CD14-positive monocyte (primary cell): ENCODE results near the gene PLCL2. TPM values are rescaled to one million over a fixed set of nuclear protein-coding genes. Genes with fewer than 3 reads are reported as not detected.

Source experiments
- DNase-seq, 3 donors: peaks; one replicate each; pipeline ENCODE4 v3.0.0-alpha.2; 2011 to 2022
- H2AFZ ChIP-seq: 2 replicates; pipeline ENCODE4 v1.6.0; 2012; ENCODE audit warnings: mild to moderate bottlenecking, low read depth, low read length, inconsistent platforms; ENCODE audit not compliant: insufficient read depth, poor library complexity, severe bottlenecking
- H3K27ac ChIP-seq, 2 donors: 1 replicate in 1 of 2; 2 replicates in 1 of 2; pipeline ENCODE4 v1.5.1; 2012 to 2013; ENCODE audit warnings: low read length in 2 of 2, control low read depth in 1 of 2, inconsistent platforms in 1 of 2, low read depth in 1 of 2, mild to moderate bottlenecking in 1 of 2
- H3K27me3 ChIP-seq, 2 donors: one replicate each; pipeline versions ENCODE4 v1.6.0 to v1.6.1; 2011 to 2013; ENCODE audit warnings: low read length in 2 of 2; ENCODE audit not compliant: control insufficient read depth in 2 of 2, insufficient read depth in 2 of 2
- H3K36me3 ChIP-seq, 2 donors: replicated peaks in 1 of 2; 1 replicate in 1 of 2; 2 replicates in 1 of 2; pipeline versions ENCODE4 v1.5.1 to v1.6.1; 2012 to 2013; ENCODE audit warnings: low read length in 2 of 2, control low read depth in 1 of 2, inconsistent platforms in 1 of 2, mild to moderate bottlenecking in 1 of 2; ENCODE audit not compliant: insufficient read depth in 2 of 2, control insufficient read depth in 1 of 2
- H3K4me1 ChIP-seq, 2 donors: 1 replicate in 1 of 2; 2 replicates in 1 of 2; pipeline versions ENCODE4 v1.5.1 to v1.6.1; 2012 to 2013; ENCODE audit warnings: low read length in 2 of 2, control low read depth in 1 of 2, inconsistent platforms in 1 of 2, mild to moderate bottlenecking in 1 of 2, moderate library complexity in 1 of 2; ENCODE audit not compliant: insufficient read depth in 2 of 2, control insufficient read depth in 1 of 2
- H3K4me2 ChIP-seq: replicated peaks from 2 replicates; pipeline ENCODE3; 2012; ENCODE audit warnings: low read length, moderate library complexity, mild to moderate bottlenecking; ENCODE audit not compliant: poor library complexity, severe bottlenecking; ENCODE audit errors: extremely low read depth
- H3K4me3 ChIP-seq, 3 experiments: fragments of 200-600 bp in 1 of 3; sonication (generic) in 1 of 3; replicated peaks in 1 of 3; 1 replicate in 2 of 3; 2 replicates in 1 of 3; pipeline ENCODE4 v1.5.1; 2011 to 2013; ENCODE audit warnings: low read length in 3 of 3, mild to moderate bottlenecking in 3 of 3, control low read depth in 2 of 3, low read depth in 2 of 3, inconsistent platforms in 1 of 3, moderate library complexity in 1 of 3
- H3K79me2 ChIP-seq: 2 replicates; pipeline ENCODE4 v1.6.0; 2012; ENCODE audit warnings: mild to moderate bottlenecking, control low read depth, inconsistent platforms, low read length, moderate library complexity; ENCODE audit not compliant: insufficient read depth
- H3K9ac ChIP-seq: 2 replicates; pipeline ENCODE4 v1.6.0; 2017; ENCODE audit warnings: low read length, mild to moderate bottlenecking; ENCODE audit not compliant: insufficient read depth, poor library complexity, severe bottlenecking
- H3K9me3 ChIP-seq, 2 donors: replicated peaks in 1 of 2; 1 replicate in 1 of 2; 2 replicates in 1 of 2; pipeline versions ENCODE4 v1.5.1 to v1.6.1; 2012 to 2013; ENCODE audit warnings: low read length in 2 of 2, control low read depth in 1 of 2; ENCODE audit not compliant: control insufficient read depth in 1 of 2, insufficient read depth in 1 of 2
- H4K20me1 ChIP-seq: 2 replicates; pipeline ENCODE4 v1.6.0; 2012; ENCODE audit warnings: mild to moderate bottlenecking, low read length, control low read depth, moderate library complexity; ENCODE audit not compliant: insufficient read depth
- H3K27ac Mint-ChIP-seq, 7 donors: one replicate each; pipeline ENCODE4 v1.8.0; 2020; ENCODE audit warnings: mild to moderate bottlenecking in 7 of 7, mixed read lengths in 7 of 7, moderate library complexity in 6 of 7, inconsistent platforms in 2 of 7
- H3K27me3 Mint-ChIP-seq, 3 donors: one replicate each; pipeline ENCODE4 v1.8.0; 2021 to 2022; ENCODE audit warnings: low read depth in 3 of 3, mild to moderate bottlenecking in 3 of 3, mixed read lengths in 3 of 3, moderate library complexity in 3 of 3, inconsistent platforms in 1 of 3
- H3K36me3 Mint-ChIP-seq, 2 donors: one replicate each; pipeline ENCODE4 v1.8.0; 2020; ENCODE audit warnings: mixed read lengths in 2 of 2, inconsistent platforms in 1 of 2, mild to moderate bottlenecking in 1 of 2
- H3K4me1 Mint-ChIP-seq: one replicate; pipeline ENCODE4 v1.8.0; 2020; ENCODE audit warnings: mild to moderate bottlenecking, mixed read lengths
- H3K4me3 Mint-ChIP-seq, 2 donors: one replicate each; pipeline ENCODE4 v1.8.0; 2020; ENCODE audit warnings: mild to moderate bottlenecking in 2 of 2, mixed read lengths in 2 of 2, moderate library complexity in 1 of 2
- H3K9me3 Mint-ChIP-seq, 7 donors: one replicate each; pipeline ENCODE4 v1.8.0; 2020 to 2022; ENCODE audit warnings: mixed read lengths in 7 of 7, mild to moderate bottlenecking in 6 of 7, moderate library complexity in 6 of 7, inconsistent platforms in 2 of 7
- WGBS: methylation state at CpG from one replicate; pipeline ENCODE4 v1.1.5; 2013; ENCODE audit warnings: missing lambda C conversion rate; ENCODE audit not compliant: insufficient coverage; 5-methylcytosine and 5-hydroxymethylcytosine counted together
- intact Hi-C, 2 donors: fragments of 100-400 bp; cut with micrococcal nuclease; formaldehyde crosslinking; loops; one replicate each; pipeline versions ENCODE4 v1.15.0 to v1.15.1; 2023
- polyA plus RNA-seq, 3 donors: library from polyadenylated mRNA; depleted of rRNA in 1 of 3; unstranded in 2 of 3; stranded (reverse) in 1 of 3; fragments of 300-500 nt in 2 of 3; fragments of >200 nt in 1 of 3; fragmentation: Illumina TruSeq in 2 of 3; gene quantifications; 1 replicate in 2 of 3; 2 replicates in 1 of 3; pipeline ENCODE4 v1.2.3, GENCODE V29; 2012 to 2021
- TF ChIP-seq, protein P1 (sequence below): fragments of 200-600 bp; IDR thresholded peaks from one replicate; pipeline ENCODE4 v1.8.0; 2022; ENCODE audit warnings: antibody characterized with exemption, mild to moderate bottlenecking

PLCL2 gene
- polyA plus RNA-seq, 3 donors, result 18.8 to 32.5 (median 26.8) TPM

DNA sequence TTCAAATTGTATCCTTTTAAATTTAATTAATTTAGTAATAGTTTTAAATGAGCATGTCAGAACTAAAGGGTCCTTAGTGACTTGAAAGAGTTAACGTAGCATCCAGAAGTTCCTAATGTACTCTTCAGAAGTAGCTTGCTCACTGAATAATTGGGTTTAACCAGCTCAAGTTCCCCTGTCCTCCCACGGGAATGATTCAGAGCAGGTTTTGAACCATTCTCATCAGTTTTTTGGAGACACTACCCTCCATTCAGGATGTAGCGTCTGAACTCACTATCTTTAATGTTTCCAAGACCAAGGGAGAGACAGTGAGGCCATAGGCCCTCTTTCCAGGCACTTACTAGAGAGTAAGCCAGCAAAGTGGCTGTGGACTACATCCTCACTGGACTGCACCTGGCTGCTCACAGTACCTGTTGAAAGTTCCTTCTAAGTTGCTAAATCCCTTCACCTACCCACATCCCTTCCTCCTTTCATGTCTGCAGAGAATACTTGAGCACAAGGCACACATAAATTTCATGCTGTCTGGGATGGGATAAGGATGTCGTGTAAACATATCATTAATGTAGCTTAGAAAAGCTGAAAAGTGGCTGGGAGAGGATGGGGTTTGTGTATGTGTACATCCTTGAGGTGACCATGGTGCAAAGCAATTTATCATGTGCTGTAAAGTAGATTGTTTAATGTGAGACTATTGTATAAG, 146.3 kb downstream of the PLCL2 start:
- peak overlapping the region in 2 of 7 donors; percentile 20 to 23 for H3K27ac Mint-ChIP-seq
- Histone ChIP-seq H4K20me1 (peaks cover 97% of the 10 kb centered on the region), H3K4me3 (no peak overlapping the region), H3K79me2 (peaks cover 23% of the 10 kb centered on the region), H3K27ac (no peak overlapping the region), H3K4me1 (peaks cover 22 to 29% of the 10 kb centered on the region in 2 donors), H3K9me3 (no peaks in the 10 kb centered on the region), H3K9ac (no peak overlapping the region), H3K27me3 (no peaks in the 10 kb centered on the region), H2AFZ (no peak overlapping the region), H3K36me3 (peaks cover 5 to 44% of the 10 kb centered on the region in 2 donors), H3K4me2 (no peak overlapping the region)
- H3K36me3 Mint-ChIP-seq, result peaks cover 24 to 32% of the 10 kb centered on the region in 2 donors
- intact Hi-C loops, result no loop called here
- DNase-seq, result no peak
- no peaks in the 10 kb centered on the region for H3K9me3 Mint-ChIP-seq
- H3K4me1 Mint-ChIP-seq, result peaks cover 36% of the 10 kb centered on the region
- TF ChIP-seq, protein P1, sequence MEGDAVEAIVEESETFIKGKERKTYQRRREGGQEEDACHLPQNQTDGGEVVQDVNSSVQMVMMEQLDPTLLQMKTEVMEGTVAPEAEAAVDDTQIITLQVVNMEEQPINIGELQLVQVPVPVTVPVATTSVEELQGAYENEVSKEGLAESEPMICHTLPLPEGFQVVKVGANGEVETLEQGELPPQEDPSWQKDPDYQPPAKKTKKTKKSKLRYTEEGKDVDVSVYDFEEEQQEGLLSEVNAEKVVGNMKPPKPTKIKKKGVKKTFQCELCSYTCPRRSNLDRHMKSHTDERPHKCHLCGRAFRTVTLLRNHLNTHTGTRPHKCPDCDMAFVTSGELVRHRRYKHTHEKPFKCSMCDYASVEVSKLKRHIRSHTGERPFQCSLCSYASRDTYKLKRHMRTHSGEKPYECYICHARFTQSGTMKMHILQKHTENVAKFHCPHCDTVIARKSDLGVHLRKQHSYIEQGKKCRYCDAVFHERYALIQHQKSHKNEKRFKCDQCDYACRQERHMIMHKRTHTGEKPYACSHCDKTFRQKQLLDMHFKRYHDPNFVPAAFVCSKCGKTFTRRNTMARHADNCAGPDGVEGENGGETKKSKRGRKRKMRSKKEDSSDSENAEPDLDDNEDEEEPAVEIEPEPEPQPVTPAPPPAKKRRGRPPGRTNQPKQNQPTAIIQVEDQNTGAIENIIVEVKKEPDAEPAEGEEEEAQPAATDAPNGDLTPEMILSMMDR, result no peak
- no peaks in the 10 kb centered on the region for H3K27me3 Mint-ChIP-seq
- 91% methylated on average over 3 of the region's 4 CpGs for WGBS
- no peak overlapping the region for H3K4me3 Mint-ChIP-seq

DNA sequence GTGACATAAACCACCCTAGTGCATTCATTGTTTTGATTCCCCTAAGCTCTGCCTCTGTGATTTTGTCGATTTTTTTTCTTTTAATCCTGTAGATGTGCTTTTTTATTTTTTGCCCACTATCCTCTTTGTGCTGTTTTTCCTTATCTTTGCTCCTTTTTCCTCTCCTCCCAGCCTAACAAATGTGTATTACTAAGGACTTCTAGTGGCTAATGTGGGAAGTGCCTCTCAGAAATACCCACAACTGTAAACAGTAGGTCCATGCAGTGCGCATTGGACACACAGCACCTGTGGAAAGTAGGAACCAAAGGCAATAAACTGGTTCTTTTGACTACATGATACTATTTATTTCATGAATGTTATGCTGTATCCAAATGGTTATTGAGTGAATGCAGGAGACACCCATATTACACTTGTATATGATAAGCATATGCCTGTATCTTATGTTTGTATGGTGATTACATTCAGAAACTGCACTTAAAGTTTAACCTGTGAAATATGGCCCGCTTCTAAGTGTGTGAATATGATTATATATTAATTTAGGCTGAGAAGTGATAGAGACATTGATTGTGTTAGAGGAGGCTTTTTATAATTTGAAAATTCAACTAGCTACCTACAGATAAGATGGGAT, 147.8 kb downstream of the PLCL2 start:
- Histone ChIP-seq H3K27ac (peak overlapping the region in 1 of 2 donors; percentile 54), H3K4me1 (peaks cover 22 to 29% of the 10 kb centered on the region in 2 donors), H3K9me3 (no peaks in the 10 kb centered on the region), H2AFZ (no peak overlapping the region), H3K36me3 (peaks cover 5 to 43% of the 10 kb centered on the region in 2 donors), H3K79me2 (peaks cover 32% of the 10 kb centered on the region), H4K20me1 (peaks cover 98% of the 10 kb centered on the region), H3K4me3 (no peak overlapping the region), H3K27me3 (no peaks in the 10 kb centered on the region), H3K9ac (no peak overlapping the region), H3K4me2 (no peak overlapping the region)
- Mint-ChIP-seq H3K36me3 (peaks cover 23 to 40% of the 10 kb centered on the region in 2 donors), H3K4me3 (no peak overlapping the region), H3K27ac (peak overlapping the region in 1 of 7 donors; percentile 22), H3K27me3 (no peaks in the 10 kb centered on the region), H3K4me1 (peaks cover 36% of the 10 kb centered on the region), H3K9me3 (no peaks in the 10 kb centered on the region)
- intact Hi-C loops, result no loop called here
- WGBS, result no CpG with 5 or more reads among the region's 3 CpGs
- no peak for DNase-seq
- TF ChIP-seq, protein P1, result peak; percentile 46
